ENCODE data around the gene FAM174C. TPM values are rescaled to one million over a fixed set of nuclear protein-coding genes. Genes with fewer than 3 reads are reported as not detected.

Gene FAM174C
- total and polyA plus RNA-seq, 2 of the 8 experiments (the other 6 are each of a cell fraction or from before 2014, with no cell fraction given): 44.5 to 125 TPM

GRCh38 chr19:1286487-1287353, 11.4 kb downstream of the FAM174C start (continued):
- no peak for TF ChIP-seq BCL11A (IDR thresholded peaks at IDR 0.05; ENCODE audit: low read depth in 2 of 2, low read length in 2 of 2)
- TF ChIP-seq POLR2AphosphoS5 (IDR thresholded peaks at IDR 0.05; ENCODE audit: low read depth, low read length): no peak
- no peak for TF ChIP-seq KDM1A (IDR thresholded peaks at IDR 0.05; ENCODE audit: borderline replicate concordance, low read length)
- TF ChIP-seq USF2 (IDR thresholded peaks at IDR 0.05; ENCODE audit: low read length): no peak
- TF ChIP-seq CHD1 (IDR thresholded peaks at IDR 0.05; ENCODE audit: low read depth, low read length): no peak
- TF ChIP-seq TAF1 (IDR thresholded peaks at IDR 0.05; ENCODE audit: low read depth, low read length): no peak
- TF ChIP-seq ZNF274 (IDR thresholded peaks at IDR 0.05; ENCODE audit: borderline replicate concordance, extremely low read depth, low read length): no peak
- TF ChIP-seq TBP (IDR thresholded peaks at IDR 0.05; ENCODE audit: low read depth, low read length): no peak
- no peak for TF ChIP-seq CTBP2 (IDR thresholded peaks at IDR 0.05; ENCODE audit: borderline replicate concordance, insufficient read depth, insufficient read length, low read length)
- TF ChIP-seq GTF2F1 (IDR thresholded peaks at IDR 0.05; ENCODE audit: borderline replicate concordance, low read depth, low read length): no peak
- no peak for TF ChIP-seq EP300 (IDR thresholded peaks at IDR 0.05; ENCODE audit: borderline replicate concordance in 1 of 2, low read depth in 2 of 2, low read length in 2 of 2)

Measured in H1 (cell line).